A172 (cell line): Measurements from ENCODE around the gene CACNB2. TPM values are rescaled to one million over a fixed set of nuclear protein-coding genes. Genes with fewer than 3 reads are reported as not detected.
A peak's percentile ranks its signal among the peaks of the same experiment; 100 is the strongest.

Experiments
- DNase-seq: peaks from one replicate; pipeline ENCODE4 v3.0.0-alpha.2; 2015; ENCODE audit warnings: low spot score
- total RNA-seq: library from RNA; depleted of rRNA; stranded (reverse); fragments of >200 nt; shearing (Covaris generic); gene quantifications from 2 replicates; pipeline ENCODE4 v1.2.3, GENCODE V29; 2014

The CACNB2 gene
- total RNA-seq, 1 experiment from 2014 or later, result not detected

DNA sequence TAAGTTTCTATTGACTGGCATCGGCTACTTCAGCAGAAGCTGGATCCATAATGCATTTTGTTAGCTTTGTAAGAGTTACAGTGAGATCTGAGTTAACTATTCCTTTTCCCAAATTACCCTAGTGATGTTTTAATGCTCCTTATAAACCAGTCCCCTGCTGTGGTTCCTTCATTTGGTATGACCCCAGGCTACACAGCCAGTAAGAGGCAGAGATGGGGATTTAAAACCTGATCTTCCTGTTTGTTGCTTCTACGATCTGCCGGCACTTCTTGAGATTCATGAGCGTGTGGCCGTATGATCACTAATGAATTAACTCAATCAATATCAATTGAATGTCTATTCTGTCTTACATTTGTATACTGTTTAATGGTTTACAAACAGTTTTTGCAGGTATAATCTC is 86.1 kb downstream of the CACNB2 start:
- no peak for DNase-seq

DNA sequence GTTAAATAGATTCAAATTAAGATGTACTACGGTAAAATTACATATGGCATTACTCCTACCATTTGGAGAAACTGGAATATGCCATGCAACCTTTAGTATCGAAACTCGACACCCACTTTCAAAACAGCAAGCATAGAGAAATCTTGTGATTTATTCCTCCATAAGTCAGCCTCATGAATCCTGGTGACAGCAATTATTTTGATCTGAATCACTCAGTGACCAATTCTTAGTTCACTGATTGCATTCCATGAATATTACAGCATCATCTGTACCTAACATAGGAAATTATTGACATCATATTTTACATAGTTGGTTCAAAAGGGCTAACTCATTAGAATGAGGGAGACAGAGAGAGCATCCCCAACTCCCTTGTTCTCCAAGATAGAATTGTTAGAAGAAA is 89.6 kb downstream of the CACNB2 start:
- peak; percentile 40 for DNase-seq

DNA sequence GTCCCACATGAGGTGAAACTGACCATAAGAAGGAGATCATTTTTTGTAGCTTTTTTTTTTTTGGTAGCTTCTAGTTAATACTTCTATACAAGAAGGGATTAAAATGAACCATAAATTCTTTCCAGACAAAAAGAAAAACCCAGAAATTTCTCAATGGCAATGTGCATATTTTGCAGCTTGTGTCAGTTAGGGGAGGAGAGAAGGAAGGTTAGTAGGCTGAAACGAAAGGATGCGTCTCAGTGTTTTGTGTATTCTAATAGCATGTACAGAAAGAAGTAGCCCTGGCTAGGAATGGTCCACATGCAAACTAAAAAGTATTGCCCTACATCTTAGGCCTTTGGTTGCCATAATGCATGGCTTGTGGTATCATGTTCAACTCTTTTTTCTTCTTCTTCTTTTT is 90.6 kb downstream of the CACNB2 start:
- no peak for DNase-seq

DNA sequence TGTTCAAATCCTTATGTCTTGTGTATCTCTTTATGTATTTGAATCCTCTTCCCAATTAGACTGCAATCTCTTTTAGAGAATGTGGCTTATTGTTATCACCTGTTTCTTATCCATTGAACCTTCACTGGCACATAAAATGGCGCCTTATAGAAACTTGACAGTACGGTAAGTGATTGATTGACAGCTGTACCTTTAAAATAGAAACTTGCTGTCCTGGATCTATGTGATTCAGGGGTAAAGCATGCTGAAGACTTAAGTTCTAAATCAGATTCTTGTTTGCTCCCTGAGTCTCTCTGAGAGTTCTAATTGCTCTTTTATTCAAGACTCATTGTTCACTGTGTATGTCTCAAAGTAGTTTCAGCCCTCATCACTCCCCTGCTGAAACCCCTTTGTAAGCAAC is 91.3 kb downstream of the CACNB2 start:
- DNase-seq, result no peak

DNA sequence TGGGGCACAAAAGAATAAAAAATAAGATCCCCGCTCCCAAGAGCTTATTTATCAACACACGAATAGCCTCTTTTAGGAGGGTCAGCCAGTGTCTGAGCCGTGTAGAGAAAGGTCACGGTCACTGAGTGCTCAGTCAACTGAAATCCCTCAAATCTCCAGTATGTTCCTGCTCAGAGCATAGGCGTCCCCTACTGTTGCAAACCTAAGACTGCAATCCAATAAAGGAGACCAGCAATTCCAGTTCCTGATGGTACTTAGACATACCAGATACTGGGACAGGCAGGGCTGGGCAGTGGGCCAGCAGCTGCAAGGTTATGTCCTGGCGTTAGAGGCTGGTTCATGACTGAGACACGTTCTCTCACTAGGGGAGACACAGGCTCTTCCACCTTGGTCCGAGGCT is 93.6 kb downstream of the CACNB2 start:
- DNase-seq, result peak; percentile 6

DNA sequence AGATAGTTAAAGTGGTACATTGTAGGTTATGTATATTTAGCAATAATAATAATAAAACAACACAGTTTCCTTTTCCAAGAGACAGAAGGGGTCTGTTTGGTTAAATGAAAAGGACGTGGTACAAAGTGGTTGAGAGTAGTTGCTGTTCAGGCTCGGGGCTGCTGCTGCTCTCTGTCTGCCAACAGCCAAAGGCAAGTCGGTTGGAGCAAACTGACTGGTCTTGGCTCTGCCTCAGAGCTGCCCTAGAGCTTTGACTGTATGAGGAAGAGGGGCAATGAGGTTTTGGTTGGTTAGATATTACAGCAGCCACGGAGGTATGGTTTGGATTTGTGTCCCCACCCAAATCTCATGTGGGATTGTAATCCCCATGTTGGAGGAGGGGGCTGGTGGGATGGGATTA is 95.3 kb downstream of the CACNB2 start:
- no peak for DNase-seq

DNA sequence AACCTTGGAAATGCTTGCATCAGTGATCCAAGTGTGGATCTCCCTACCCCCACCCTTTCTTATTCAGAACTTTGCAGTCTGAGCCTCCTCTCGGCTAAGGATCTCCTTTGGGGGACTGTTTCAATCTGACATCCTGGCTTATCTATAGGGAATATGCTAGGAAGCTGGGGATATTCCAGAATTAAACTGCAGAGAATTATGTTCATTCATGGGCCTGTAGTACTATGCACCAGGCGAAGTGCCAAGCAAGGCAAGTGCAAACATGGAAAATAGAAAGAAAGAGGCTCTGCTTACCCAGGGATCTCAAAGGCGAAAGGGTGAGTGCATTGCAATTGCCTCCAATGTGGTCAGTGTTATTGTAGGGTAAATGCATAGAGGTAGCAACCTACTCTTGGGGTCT is 96.5 kb downstream of the CACNB2 start:
- no peak for DNase-seq

DNA sequence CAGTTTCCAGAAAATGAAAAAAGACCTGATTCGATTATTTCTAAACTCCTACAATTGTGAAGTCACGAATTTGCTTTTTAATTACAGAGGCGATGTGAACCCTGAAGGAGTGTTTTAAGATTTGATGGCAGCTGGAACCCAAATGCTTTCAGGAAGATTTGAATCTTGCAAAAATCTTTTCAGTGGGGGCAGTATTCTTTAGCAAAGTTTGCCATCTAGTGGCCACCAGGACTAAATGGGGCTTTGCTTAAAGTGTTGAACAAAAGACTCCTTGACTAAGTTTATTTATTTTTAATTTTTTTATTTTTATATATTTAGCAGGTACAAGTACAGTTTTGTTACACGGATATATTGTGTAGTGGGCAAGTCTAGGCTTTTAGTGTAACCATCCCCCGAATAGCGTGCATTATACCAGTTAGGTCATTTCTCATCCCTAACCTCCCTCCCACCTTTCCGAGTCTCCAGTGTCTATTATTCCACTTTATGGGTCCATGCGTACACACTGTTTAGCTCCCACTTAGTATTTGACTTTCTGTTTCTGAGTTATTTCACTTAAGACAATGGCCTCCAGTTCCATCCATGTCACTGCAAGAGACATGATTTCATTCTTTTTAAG is 98.8 kb downstream of the CACNB2 start:
- peak; percentile 47 for DNase-seq

DNA sequence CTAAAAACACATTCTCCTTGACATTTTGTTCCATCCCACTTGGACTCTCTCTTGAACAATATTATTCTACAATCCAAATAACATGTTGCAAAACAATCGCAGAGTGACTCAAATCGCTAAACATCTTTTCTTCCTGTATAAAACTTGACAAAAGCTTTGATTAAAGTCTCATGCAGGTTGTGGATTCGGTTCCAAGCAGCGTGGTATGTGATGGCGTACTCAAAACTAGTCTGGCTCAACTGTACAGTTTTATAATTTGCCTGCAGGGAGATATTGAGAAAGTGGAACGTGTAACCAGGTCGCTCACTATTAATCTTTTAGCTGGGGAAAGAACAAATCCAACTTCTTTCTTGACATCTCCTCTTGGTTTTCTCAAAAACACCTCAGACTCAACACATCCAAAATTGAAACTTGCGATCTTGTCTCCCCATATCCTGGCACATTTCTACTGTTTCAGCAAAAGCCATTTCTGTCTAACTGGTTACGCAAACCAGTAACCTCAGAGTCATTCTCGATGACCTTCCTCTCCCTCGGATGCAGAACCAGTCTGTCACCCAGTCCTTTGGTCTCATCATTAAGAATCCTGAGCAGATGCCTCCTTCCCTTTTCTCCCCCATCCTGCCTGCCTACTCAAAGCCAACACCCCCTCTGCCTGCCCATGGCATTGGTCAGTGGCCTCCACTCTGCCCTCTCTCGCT is 100.1 kb downstream of the CACNB2 start:
- no peak for DNase-seq

DNA sequence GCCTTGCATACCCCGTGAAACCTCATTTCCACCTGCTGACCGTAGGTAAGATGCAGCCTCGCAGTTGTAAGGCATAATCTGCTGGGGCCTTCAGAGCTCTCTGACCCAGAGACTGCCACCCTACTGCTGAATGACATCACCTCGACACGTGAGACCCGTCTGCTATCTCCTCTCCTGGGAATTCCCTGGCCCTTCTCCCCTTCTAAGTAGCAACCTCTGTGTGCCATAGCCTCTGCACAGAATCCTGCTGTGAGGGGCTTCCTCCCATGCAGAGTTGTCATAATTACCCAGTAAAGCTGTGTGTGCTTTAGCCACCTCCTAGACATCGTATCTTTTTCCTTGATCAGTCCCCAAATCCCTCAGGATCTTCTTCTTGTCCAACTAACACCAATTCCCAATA is 106.7 kb downstream of the CACNB2 start:
- DNase-seq, result no peak

DNA sequence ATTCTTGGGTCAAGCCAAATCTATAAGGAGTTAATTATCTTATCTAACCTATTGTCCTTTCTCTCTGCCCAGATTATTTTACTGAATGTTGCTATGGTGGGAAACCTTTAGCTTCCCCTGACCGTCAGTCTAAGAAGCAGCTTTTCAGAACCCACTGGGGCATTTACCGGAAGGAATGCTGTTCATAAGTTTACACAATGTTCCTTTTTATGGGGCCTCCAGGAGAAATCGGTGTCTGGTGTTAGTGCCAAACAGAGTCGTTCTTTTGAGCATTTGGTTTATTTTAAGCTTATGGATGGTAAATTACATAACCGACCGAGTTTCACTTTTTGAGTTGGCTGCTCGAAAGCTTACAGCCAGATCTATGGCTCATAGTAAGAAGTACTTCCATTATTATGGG is 111.9 kb downstream of the CACNB2 start:
- DNase-seq, result no peak

DNA sequence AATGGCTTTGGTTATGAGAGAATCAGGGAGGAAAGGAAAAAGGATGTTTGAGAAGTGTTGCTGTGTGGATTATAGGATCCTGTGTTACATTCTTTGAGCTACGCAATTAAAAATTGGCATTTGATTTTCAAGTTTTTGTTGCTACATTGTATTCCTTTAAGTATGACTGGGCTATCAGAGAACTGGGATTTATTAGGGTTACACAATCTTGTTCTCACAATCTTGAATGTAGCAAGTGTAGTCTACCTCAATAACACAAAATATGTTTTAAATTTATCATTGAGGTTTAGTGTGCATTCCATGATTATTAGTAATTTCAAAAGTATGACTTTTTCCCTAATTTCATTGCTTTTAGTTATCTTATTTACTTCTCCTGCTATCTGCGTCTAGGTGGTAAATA is 113.9 kb downstream of the CACNB2 start:
- DNase-seq, result no peak

DNA sequence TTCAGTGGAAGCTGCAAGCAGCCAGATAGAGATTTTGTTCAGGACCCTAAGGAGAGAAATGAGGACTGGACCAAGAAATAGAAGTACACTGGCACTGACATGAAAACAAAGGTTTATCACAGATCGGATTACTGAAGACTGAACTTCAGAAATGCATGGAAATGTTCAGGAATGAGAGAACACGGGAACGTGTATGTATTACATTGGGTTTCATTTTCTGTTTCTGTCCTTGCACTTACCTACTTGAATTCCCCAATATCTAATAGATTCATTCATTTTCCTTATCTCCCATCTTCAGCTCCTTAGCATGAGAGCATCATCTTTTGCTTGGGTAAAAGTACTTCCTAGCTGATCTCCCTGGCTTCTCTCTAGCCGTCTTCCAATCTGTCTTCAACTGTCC is 114.5 kb downstream of the CACNB2 start:
- DNase-seq, result no peak

DNA sequence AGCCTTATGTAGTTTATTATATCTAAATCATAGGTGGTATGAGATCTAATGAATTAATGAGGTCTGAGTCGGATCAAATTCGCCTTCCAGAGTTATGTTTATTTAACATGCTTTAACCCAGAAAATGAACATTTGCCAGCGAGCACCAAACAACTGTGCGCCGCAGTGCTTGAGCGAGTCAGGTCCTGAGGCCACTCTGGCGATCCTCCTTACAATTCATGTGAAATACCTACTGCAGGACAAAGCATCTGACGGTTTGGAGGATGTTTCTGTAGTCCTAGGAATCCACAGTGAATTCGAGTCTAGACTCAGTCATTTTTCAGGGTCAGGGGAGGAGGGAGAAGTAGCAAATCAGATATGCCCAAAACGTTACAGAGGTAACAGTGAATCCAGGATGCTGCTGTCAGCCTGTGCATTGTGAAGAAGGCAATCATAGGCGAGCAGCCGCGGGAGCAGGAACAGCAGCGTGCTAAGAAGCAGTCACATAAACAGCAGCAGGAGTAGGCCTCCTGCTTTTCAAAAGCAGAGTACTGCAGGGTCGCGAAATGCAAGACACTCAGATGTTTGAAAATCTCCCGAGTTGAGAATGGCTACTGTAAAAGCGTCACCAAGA is 120.2 kb downstream of the CACNB2 start:
- DNase-seq, result no peak

DNA sequence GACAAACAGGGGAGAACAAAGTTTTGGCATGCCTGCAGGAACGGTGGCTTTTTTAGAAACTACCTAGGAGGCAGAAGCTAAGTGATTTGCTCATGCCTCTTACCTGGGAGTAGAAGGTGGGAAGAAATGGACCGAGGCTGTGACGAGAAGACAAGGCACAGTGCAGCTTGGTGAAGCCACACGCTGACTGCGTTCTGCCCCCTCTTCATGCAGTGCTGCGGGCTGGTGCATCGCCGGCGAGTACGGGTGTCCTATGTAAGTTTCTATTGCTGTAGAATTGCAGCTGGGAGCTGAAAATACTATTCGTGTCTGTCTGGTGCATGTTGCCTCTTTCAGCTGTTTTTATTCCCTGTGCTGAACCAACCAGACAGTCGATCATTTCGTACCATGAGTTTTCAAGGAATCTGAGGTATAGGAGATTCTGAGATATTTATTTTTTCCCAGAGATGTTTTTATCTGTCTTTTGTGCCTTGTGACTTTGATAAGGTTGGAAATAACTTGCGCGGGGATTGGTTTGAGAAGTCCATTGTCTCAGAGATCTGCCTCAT is 120.9 kb downstream of the CACNB2 start:
- no peak for DNase-seq

DNA sequence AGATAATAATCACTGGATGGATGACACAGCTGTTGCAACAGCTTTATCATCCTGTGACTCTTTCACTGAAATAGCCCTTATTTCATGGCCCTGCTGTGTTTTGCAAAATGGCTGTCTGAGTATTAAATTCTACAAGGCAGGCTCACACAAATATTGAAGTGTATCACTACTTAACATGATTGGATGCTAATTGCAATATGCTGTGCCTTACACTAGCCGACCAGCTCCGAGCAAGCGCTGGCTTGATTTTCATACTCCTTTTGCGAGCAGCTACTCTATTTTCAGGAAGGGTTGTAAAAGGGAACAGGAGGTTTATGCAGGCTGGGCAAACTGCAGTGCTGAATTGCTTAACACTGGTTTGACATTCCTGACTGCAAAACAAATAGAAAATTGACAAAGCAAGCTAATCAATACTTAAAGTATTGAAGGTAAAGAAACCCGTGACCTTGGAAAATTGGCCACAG is 121.6 kb downstream of the CACNB2 start:
- DNase-seq, result no peak

DNA sequence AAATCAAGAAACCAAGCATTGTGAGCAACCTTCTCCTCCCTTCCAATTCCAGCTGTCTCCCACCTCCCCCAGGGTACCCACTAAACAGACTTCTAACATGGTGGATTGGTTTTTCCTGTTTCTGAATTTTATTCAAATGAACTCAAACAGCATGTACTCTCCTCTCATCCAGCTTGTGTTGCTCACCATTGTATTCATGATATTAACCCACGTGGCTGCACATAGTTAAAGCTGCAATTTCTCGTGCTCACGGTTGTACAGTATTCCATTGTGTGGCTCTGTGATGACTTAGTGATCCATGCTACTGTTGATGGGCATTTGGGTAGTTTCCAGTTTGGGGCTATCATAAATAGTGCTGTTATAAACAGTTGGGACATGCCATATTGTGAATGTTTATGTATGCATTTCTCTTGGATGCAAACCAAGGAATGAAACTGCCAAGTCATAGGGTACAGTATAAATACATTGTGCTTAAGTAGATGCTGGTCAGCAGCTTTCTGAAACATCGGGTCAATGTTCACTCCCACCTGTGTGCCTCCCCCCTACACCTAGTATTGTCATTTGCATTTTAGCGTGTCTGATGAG is 124.3 kb downstream of the CACNB2 start:
- no peak for DNase-seq

DNA sequence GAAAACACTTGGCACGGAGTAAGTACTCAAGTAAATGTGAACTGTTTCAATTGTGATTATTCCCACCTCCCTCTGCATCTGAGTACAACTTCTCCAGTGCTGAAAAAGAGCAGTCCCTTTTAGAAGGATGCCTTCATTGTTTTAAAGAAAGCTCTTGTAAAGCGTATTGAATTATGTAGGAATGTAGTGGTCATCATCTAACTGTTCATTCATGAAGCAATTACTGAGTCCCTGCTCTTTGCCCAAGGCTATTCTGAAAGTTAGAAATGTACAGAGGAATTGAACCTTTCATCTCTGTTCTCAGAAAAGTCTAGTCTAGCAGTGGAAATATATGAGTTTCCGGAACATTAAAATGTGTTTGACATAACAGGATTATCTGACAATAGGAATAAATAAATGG is 127.8 kb downstream of the CACNB2 start:
- DNase-seq, result no peak

DNA sequence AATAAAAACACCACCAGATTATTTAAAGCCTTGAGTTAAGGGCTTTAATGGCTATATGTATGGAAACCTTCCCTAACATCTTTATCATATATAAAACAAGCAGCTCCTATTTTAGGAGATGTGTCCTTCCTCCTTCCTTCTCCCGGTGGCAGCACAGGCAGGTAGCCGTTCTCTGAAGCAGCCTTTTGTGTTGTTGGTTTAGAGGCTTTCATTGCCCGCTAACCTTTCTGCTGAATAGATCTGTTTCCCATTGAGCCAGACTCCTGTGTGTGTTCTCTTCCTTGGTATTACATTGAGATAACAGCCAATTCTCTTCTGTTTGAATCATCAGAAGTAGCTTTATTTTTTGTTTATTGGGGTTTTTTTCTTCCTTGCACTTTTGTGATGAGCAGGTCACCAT is 131.3 kb downstream of the CACNB2 start:
- no peak for DNase-seq

DNA sequence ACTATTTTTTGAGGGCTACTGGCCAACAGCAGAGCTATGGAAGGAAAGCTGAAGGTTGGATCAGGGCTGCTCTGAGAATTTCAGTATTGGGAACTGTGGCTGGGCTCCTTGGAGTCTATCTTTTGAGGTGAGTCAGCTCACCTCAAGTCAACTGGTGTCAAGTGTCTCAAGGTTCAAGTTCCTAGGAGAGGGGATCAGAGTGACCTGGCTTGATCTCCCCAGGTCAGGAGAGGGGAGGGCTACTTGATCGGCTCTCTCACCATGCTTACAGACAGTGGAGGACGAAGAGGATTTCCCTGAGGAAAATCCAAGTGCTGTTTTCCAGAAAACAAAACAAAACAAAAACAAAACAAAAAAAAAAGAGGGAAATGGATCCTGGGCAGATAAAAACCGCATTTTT is 132.8 kb downstream of the CACNB2 start:
- no peak for DNase-seq

DNA sequence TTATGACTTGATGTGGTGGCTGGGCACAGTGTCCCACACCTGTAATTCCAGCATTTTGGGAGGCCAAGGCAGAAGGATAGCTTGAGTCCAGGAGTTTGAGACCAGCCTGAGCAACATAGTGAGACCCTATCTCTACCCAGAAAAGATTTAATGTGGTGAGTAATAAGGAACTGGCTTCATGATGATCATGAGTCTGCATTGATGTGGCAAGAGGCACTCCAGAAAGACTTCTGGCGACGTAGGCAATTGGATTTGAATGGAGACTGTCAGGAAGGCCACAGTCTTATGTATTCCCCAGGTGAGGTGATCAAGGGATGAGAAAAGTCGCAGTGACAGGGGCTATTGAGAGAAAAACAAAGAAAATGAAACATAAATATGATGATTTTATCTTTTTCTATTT is 138.0 kb downstream of the CACNB2 start:
- DNase-seq, result no peak

DNA sequence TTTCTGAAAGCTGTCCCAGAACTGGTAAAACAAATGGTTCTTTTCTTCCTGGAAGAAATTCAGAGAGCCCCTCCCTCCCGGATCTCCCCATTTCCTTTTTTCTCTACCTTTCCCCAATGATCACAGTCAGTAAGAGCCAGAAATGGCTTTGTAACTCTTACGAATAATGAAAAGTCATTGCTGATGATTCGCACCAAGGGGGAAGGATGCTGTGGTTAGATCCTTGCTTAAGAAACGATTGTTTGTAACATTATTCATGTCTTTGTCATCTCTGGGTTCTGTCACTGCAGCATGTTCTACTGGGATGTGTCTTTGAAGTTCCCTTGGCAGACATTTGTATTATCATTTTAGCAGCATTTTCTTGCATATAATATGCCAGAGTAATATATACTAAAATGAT is 138.9 kb downstream of the CACNB2 start:
- DNase-seq, result peak; percentile 54

DNA sequence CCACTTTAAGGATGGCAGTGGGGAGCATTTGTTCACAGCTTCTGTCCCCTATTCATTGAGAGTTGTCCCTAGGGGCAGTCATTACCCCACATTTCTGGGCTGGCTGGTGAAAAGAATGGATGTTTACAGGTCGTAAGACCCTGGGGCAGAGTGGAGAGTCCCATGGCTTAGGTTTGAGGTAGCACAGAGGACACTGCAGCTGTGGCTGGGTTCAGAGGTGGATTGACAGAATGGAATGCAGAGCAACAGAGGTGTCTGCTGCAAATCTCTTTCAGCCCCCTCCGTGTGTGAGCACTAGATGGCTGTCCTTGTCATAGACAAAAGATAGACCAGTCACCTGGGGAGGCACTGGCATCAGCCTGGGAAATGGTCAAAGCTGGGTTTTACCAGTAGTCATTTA is 141.9 kb downstream of the CACNB2 start:
- no peak for DNase-seq
